ENCODE results near the gene ZFYVE21. TPM values are rescaled to one million over a fixed set of nuclear protein-coding genes. Genes with fewer than 3 reads are reported as not detected.

ZFYVE21 gene
- total and polyA plus RNA-seq, 10 donors = 21.8 to 71.1 (median 46.0) TPM

DNA sequence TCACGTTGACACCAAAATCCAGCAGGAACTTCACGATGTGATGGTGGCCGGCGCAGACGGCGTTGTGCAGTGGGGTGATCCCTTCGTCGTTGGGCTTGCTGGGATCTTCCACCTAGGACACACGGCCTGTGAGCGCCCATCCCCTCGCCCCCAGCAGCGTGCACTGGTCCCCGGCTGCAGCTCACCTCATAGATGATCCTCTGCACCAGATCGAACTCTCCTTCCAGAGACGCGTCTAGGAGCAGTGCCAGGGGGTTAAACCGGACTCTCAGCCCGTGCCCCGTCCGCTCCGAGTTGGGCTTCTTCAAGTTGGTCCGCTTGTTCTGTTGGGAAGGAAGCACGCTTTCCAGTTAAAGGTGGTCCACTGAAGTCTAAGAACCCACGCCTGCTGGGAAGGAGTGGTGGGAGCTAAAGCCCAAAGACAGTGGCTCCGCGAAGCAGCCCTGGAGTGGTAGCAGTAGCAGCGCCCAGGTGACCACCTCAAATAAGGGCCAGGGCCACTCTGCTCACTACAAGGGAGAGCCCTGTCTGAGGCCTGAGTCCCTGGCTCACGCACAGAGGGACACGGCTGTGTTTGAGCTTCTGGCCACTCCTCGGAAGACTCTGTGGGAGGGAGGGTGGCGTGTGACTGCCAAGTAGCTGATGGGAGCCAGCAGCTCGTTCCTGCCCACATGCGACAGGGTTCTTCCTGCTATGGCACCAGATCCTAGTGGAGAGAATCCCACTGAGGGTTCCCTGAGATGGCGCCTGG lies 23.3 kb downstream of the ZFYVE21 start:
- TF ChIP-seq POLR2AphosphoS5 (IDR thresholded peaks at IDR 0.05) = peak in 1 of 3 donors; percentile 28
- TF ChIP-seq, protein P1, sequence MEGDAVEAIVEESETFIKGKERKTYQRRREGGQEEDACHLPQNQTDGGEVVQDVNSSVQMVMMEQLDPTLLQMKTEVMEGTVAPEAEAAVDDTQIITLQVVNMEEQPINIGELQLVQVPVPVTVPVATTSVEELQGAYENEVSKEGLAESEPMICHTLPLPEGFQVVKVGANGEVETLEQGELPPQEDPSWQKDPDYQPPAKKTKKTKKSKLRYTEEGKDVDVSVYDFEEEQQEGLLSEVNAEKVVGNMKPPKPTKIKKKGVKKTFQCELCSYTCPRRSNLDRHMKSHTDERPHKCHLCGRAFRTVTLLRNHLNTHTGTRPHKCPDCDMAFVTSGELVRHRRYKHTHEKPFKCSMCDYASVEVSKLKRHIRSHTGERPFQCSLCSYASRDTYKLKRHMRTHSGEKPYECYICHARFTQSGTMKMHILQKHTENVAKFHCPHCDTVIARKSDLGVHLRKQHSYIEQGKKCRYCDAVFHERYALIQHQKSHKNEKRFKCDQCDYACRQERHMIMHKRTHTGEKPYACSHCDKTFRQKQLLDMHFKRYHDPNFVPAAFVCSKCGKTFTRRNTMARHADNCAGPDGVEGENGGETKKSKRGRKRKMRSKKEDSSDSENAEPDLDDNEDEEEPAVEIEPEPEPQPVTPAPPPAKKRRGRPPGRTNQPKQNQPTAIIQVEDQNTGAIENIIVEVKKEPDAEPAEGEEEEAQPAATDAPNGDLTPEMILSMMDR (IDR thresholded peaks at IDR 0.05 in 8 of 11, conservative IDR thresholded peaks at IDR 0.05 in 3 of 11) = no peak
- TF ChIP-seq POLR2A (IDR thresholded peaks at IDR 0.05) = no peak
- intact Hi-C loops (cut with DNase I; ENCODE audit: low total_unique reads) = no loop called here
- Histone ChIP-seq H3K27me3 (replicated peaks in 1 of 7) (no peaks in the 10 kb centered on the region), H3K27ac (peak overlapping the region in 1 of 8 donors; percentile 33), H3K4me3 (no peak overlapping the region), H3K9me3 (no peaks in the 10 kb centered on the region), H3K36me3 (peaks cover 0 to 94% (median 39%) of the 10 kb centered on the region in 6 donors), H3K4me1 (peaks cover 6 to 45% (median 26%) of the 10 kb centered on the region in 6 donors)
- WGBS, 5 donors = 90 to 94% (median 92%) methylated on average over 29 to 34 of the region's 34 CpGs
- DNase-seq = peak; percentile 61

DNA sequence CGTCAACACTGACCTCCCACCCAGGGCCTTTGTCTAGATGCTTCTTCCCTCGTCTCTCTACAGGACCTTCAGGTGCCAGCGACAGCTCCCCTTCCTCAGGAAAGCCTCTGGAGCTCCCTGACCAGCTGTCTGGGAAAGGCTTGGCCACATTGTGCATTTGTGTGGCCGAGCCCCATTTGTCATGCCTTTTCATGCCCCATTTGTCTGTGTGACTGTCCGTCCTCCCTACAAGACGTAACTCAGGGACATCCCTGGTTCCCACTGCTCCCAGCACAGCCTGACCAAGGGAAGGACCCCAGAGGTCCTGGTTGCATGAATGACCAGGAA lies 23.8 kb downstream of the ZFYVE21 start:
- intact Hi-C loops (cut with DNase I; ENCODE audit: low total_unique reads) = no loop called here
- H3K27me3 ChIP-seq (replicated peaks in 1 of 7) = no peaks in the 10 kb centered on the region
- DNase-seq = no peak
- H3K4me3 ChIP-seq = no peak overlapping the region
- peaks cover 0 to 94% (median 35%) of the 10 kb centered on the region in 6 donors for H3K36me3 ChIP-seq
- WGBS, 5 donors = 91 to 95% (median 93%) methylated on average over 6 of the region's 6 CpGs
- no peaks in the 10 kb centered on the region for H3K9me3 ChIP-seq
- peak overlapping the region in 1 of 8 donors; percentile 33 for H3K27ac ChIP-seq
- peaks cover 6 to 41% (median 25%) of the 10 kb centered on the region in 6 donors for H3K4me1 ChIP-seq
- no peak for TF ChIP-seq POLR2AphosphoS5 (IDR thresholded peaks at IDR 0.05)
- no peak for TF ChIP-seq POLR2A (IDR thresholded peaks at IDR 0.05)
- TF ChIP-seq, protein P1 (IDR thresholded peaks at IDR 0.05 in 8 of 11, conservative IDR thresholded peaks at IDR 0.05 in 3 of 11) = no peak

DNA sequence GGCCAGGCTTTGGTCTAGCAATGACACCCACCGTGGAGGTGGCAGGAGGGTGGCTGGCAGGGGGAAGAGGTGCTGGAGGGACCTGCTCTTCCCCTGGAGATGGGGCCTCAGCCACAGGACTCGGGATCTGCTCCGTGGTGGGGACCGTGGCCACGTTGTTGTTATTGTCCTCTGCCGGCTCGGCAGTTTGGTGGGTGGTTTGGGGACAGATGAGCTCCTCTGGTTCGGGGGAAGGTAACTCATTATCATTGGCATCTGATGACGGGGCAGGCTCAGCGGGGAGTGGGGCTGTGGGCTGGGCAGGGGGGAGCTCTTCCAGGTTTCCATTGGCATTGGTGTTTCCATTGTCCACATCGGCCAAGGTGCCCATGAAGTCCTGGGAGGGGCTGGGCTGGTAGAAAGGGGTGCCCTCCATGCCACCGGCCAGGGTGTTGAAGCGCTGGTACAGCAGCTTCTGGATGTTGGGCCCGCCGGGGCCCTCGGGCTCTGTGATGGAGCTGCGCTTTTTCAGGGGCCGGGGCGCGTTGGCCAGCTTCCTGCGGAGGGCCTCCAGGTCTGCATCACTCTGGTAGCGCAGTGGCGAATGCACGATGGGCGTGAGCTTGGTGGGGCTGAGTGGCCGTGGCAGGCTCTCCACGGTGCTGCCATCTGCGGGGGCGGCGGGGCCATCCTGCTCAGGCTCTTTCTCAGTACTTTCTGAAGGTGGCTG lies 24.3 kb downstream of the ZFYVE21 start:
- 94 to 96% (median 94%) methylated on average over 21 to 30 of the region's 30 CpGs for WGBS, 5 donors
- peaks cover 6 to 36% (median 22%) of the 10 kb centered on the region in 6 donors for H3K4me1 ChIP-seq
- no peaks in the 10 kb centered on the region for H3K27me3 ChIP-seq (replicated peaks in 1 of 7)
- H3K36me3 ChIP-seq = peaks cover 0 to 94% (median 32%) of the 10 kb centered on the region in 6 donors
- H3K4me3 ChIP-seq = no peak overlapping the region
- H3K9me3 ChIP-seq = no peaks in the 10 kb centered on the region
- no peak for TF ChIP-seq POLR2AphosphoS5 (IDR thresholded peaks at IDR 0.05)
- TF ChIP-seq POLR2A (IDR thresholded peaks at IDR 0.05) = no peak
- TF ChIP-seq, protein P1 (IDR thresholded peaks at IDR 0.05 in 8 of 11, conservative IDR thresholded peaks at IDR 0.05 in 3 of 11) = no peak
- intact Hi-C loops (cut with DNase I; ENCODE audit: low total_unique reads) = no loop called here
- no peak overlapping the region for H3K27ac ChIP-seq
- peak; percentile 62 for DNase-seq

Data from spleen (tissue), 11 donors.